RWPE1 (cell line): ENCODE results near the gene CD86.

Experiments
- CTCF ChIA-PET: fragments of 350-600 bp; sonication (Branson Sonifier 250); formaldehyde crosslinking; extraction: SDS; loops from one replicate; lab custom pipeline; 2021; lab: Yijun Ruan, JAX
- POLR2A ChIA-PET: fragments of 400-600 bp; formaldehyde crosslinking; extraction: SDS; loops from one replicate; lab custom pipeline; 2020; ENCODE audit warnings: antibody characterized with exemption; ENCODE audit not compliant: low non-redundant PET; lab: Yijun Ruan, JAX
- DNase-seq: peaks from one replicate; pipeline ENCODE4 v3.0.0; 2012; ENCODE audit warnings: low spot score
- H3K27ac ChIP-seq: fragments of 450-650 bp; 2 replicates; pipeline ENCODE4 v1.5.1; 2017
- TF ChIP-seq, protein P1 (sequence below): fragments of 450-650 bp; conservative IDR thresholded peaks from 2 replicates; pipeline ENCODE4 v1.5.1; 2017; ENCODE audit warnings: low read depth, mild to moderate bottlenecking

The CD86 gene

DNA sequence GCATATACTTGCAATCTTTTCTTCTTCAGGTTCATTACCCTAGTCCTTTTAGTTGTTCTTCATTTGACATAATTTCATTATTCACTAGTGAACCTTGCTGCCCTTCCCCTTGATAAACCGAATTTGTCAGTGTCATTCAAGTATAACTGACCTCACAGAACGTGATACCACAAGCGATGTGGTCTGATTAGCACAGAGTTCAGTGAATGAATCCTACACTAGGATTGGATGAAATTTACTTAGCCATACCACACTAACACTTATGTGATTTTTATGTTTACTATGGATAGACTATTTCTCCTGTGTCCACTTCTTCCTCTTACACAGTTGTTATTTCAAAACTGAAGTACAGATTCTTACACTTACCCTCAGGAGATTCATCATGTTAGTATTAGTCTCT is 27.2 kb downstream of the CD86 start:
- no peak overlapping the region for H3K27ac ChIP-seq
- CTCF ChIA-PET: no interaction called here
- POLR2A ChIA-PET: no interaction called here
- TF ChIP-seq, protein P1, sequence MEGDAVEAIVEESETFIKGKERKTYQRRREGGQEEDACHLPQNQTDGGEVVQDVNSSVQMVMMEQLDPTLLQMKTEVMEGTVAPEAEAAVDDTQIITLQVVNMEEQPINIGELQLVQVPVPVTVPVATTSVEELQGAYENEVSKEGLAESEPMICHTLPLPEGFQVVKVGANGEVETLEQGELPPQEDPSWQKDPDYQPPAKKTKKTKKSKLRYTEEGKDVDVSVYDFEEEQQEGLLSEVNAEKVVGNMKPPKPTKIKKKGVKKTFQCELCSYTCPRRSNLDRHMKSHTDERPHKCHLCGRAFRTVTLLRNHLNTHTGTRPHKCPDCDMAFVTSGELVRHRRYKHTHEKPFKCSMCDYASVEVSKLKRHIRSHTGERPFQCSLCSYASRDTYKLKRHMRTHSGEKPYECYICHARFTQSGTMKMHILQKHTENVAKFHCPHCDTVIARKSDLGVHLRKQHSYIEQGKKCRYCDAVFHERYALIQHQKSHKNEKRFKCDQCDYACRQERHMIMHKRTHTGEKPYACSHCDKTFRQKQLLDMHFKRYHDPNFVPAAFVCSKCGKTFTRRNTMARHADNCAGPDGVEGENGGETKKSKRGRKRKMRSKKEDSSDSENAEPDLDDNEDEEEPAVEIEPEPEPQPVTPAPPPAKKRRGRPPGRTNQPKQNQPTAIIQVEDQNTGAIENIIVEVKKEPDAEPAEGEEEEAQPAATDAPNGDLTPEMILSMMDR: no peak
- no peak for DNase-seq

DNA sequence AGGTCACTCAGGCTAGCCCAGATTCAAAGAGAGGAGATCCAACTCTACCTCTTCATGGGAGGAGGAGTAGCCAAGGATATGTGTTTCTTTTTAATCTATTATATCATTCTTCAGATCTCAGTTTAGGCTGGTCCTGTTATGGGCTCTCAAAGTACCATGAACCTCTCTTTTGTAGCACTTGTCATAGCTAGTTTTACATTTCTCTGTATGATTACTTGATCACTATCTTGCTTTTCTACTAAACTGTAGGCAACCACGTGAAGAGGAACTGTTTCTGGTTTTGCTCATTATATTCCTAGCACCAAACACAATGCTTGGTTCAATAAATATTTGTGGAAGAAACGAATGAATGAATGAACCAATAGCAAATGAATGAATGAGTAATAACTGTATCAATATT is 29.6 kb downstream of the CD86 start:
- H3K27ac ChIP-seq: no peak overlapping the region
- no peak for DNase-seq
- ChIA-PET POLR2A (no interaction called here), CTCF (interaction anchor here (0.8 kb wide), 1 partner anchor 9 kb away, joined by 4 read pairs; no protein-coding TSS in a partner anchor)
- TF ChIP-seq, protein P1: no peak

DNA sequence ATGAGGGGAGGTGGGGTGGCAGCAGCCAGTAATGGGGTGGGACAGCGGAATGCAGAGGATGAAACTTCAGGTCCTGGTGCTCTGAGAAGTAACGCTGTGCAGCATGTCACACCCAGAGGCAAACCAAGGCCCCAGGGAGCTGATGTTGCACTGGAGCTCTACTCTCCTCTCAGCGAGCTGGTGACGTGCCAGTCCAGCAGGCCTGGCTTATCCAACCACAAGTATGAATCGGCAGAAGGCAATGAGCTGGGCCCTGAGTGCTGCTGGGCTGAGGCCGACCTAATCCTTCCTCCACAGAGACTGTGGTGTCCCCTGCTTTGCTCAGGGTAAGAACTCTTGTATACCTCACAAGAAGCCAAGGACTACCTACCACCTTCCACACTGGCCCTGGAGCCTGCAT is 30.5 kb downstream of the CD86 start:
- ChIA-PET CTCF (no interaction called here), POLR2A (no interaction called here)
- H3K27ac ChIP-seq: no peak overlapping the region
- DNase-seq: no peak
- TF ChIP-seq, protein P1: no peak

DNA sequence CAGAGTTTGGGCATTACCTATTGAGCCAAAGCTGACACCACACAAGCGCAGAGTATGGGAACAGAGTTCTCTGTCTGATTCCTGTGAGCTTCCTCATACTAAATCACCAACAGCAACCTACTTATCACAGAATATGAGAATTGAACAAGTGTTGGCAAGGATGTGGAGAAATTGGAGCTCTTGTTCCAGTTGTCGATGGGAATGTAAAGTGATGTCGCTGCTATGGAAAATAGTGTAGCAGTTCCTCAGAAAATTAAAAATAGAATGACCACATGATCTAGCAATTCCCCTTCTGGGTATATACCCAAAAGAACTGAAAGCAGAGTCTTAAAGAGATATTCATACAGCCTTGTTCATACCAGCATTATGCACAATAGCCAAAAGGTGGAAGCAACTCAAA is 33.4 kb downstream of the CD86 start:
- no peak for DNase-seq
- TF ChIP-seq, protein P1: no peak
- no peak overlapping the region for H3K27ac ChIP-seq
- POLR2A ChIA-PET: no interaction called here
- CTCF ChIA-PET: no interaction called here

DNA sequence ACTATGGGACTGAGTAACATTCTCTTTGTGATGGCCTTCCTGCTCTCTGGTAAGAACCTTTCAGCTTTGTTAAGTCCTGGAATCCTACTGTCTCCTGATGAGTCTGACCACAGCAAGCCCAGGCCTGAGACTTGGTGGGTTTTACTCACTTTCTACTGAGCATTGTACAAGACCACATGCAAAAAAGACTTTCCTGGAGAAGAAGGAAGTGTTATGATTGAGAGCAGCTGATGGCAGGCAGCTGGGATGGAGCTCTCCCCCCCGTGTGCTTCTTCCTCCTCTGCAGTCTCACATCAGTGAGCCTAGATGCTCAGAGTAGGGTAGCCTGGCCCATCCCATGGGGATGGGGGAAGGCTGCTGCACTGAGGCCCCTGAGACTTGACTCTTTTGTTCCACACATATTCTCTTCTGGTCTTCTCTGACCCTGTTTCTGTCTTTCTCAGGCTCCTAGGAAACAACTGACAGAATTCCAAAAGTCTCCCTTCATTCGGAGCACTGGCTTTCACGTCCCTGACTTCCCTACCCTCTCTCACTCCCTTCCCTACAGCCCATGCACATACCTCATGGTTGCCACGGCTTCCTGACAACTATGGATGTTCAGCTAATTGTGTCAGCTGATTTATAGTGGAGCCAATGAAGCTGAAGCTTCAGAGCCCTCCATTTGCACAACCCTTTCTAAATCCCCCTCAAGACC is 36.6 kb downstream of the CD86 start:
- CTCF ChIA-PET: interaction anchor here (0.7 kb wide), 1 partner anchor 711 kb away, joined by 3 read pairs; no protein-coding TSS in a partner anchor
- no peak for DNase-seq
- POLR2A ChIA-PET: no interaction called here
- TF ChIP-seq, protein P1: no peak
- H3K27ac ChIP-seq: no peak overlapping the region

DNA sequence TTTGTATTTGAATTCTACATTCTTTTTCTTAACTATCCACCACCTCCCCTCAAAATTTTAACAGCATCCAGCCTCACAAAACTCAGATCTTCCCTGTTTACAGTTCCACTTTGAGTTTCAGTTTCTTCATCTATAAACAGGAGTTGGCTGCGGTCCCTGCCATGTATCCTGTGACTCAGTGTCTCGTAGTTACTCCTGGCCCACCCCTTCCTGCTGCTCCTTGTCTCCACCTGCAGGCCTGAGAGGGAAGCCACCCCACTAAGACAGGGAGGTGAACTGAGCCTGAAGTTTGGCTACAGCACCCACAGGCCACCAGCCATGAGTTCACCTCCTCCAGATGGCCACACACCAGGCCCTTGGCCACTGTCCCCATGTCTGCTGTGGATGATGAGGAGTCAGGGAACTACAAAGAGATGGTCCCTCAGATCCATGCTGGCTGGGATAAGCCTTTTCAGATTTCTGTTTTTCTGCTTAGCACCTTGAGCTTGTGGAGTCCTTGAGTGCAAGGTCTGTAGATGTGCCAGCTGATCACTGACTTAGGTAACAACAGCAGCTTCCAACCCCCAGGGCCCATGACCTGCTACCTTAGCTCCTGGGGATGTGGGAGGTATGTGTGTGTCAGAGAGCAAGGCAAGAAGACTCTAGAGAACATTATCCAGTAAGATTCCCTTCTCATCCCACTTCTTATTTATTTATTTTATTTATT is 37.5 kb downstream of the CD86 start:
- CTCF ChIA-PET: no interaction called here
- H3K27ac ChIP-seq: no peak overlapping the region
- POLR2A ChIA-PET: no interaction called here
- DNase-seq: peak; percentile 45
- TF ChIP-seq, protein P1: no peak; the same call in 1 of the 2 replicates
